Measurements from ENCODE around the gene SPINT3. TPM values are rescaled to one million over a fixed set of nuclear protein-coding genes. Genes with fewer than 3 reads are reported as not detected.
A peak's percentile ranks its signal among the peaks of the same experiment; 100 is the strongest.

The SPINT3 gene, protein sequence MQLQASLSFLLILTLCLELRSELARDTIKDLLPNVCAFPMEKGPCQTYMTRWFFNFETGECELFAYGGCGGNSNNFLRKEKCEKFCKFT
- total RNA-seq (2021; ENCODE audit: unreplicated experiment) (not detected), Bru-seq, nascent RNA (not detected), BruChase-seq, experiment 1, labeled RNA remaining after a 2-hour chase (not detected), BruChase-seq, experiment 2, labeled RNA remaining after a 6-hour chase (not detected)
- not detected for polyA plus RNA-seq (2012; ENCODE audit: insufficient read length)
- long read RNA-seq, result 0 reads

DNA sequence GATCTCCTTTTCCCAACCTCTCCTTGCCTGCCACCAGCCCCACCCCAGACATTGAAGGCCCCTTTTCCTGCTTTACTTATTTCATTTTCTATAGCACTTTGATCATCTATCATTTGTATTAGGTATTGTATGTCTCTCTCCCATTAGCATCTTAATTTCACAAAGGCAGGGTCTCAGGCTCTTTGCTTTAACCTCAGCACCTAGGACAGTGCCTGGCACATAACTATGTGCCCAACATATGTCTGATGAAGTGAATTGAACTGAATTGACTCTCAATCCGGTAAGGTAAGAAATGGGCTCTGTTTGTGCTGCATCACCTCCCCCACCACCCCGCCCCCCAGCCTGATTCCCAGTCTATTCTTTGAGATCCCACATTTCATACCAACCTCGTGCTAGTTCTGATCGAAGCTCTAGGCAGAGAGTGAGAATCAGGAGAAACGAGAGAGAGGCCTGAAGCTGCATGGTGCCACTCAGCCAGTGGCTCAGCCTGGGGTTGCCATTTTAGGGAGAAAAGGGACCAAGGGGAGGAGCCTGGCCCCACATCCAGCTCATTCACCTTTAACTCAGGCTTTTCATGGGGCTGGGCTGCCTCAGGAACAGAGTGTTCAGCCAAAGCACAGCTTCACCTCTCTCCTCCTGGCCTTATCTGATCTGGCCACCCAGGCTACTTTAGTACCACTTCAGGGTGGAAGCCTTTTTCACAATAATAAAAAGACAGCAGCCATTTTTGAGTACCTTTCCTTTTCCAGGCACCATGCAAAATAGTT, at the start of gene SPINT3:
SPINT3 (minus strand) TSS at position 476 of the 767 bp plus-strand sequence; CDS start at position 462, 14 bp downstream.
- H3K4me3 ChIP-seq (ENCODE audit: low read depth in 2 of 2, low read length in 2 of 2), result no peak within 1 kb of the TSS
- H3K4me1 ChIP-seq (ENCODE audit: control insufficient read depth, insufficient read depth, low read length), result no peaks in the 10 kb centered on the region
- ATAC-seq (no peak), DNase-seq (ENCODE audit: low read depth, low spot score) (no peak)
- TF ChIP-seq, protein P1, sequence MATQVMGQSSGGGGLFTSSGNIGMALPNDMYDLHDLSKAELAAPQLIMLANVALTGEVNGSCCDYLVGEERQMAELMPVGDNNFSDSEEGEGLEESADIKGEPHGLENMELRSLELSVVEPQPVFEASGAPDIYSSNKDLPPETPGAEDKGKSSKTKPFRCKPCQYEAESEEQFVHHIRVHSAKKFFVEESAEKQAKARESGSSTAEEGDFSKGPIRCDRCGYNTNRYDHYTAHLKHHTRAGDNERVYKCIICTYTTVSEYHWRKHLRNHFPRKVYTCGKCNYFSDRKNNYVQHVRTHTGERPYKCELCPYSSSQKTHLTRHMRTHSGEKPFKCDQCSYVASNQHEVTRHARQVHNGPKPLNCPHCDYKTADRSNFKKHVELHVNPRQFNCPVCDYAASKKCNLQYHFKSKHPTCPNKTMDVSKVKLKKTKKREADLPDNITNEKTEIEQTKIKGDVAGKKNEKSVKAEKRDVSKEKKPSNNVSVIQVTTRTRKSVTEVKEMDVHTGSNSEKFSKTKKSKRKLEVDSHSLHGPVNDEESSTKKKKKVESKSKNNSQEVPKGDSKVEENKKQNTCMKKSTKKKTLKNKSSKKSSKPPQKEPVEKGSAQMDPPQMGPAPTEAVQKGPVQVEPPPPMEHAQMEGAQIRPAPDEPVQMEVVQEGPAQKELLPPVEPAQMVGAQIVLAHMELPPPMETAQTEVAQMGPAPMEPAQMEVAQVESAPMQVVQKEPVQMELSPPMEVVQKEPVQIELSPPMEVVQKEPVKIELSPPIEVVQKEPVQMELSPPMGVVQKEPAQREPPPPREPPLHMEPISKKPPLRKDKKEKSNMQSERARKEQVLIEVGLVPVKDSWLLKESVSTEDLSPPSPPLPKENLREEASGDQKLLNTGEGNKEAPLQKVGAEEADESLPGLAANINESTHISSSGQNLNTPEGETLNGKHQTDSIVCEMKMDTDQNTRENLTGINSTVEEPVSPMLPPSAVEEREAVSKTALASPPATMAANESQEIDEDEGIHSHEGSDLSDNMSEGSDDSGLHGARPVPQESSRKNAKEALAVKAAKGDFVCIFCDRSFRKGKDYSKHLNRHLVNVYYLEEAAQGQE (IDR thresholded peaks at IDR 0.05; ENCODE audit: insufficient read depth in 1 of 2, low read depth in 2 of 2, low read length in 1 of 2), result peak; percentile 22 to 73; a peak in 3 of 4 replicates
- TF ChIP-seq TCF7L2 (IDR thresholded peaks at IDR 0.05; ENCODE audit: low read depth, low read length), result no peak
- intact Hi-C loops (cut with micrococcal nuclease; ENCODE audit: unreplicated experiment), result no loop called here
- ChIA-PET CTCF (no interaction called here), POLR2A (interaction anchor here (0.6 kb wide), 1 partner anchor 224 kb away, joined by 3 read pairs; no protein-coding TSS in a partner anchor)
- in situ Hi-C loops (cut with HindIII; ENCODE audit: low pct_unique_long_range_greater_than_20kb, low sequenced_read_pairs), result no loop called here
- H3K27me3 ChIP-seq (ENCODE audit: control insufficient read depth, insufficient read depth, low read length), result peaks cover 3% of the 10 kb centered on the region
- no peaks in the 10 kb centered on the region for H3K9me3 ChIP-seq (ENCODE audit: control insufficient read depth, insufficient read depth, low read depth, low read length)
- H3K27ac ChIP-seq (ENCODE audit: low read length), result no peak within 1 kb of the TSS
- no peaks in the 10 kb centered on the region for H3K36me3 ChIP-seq (ENCODE audit: control insufficient read depth, insufficient read depth, low read length)
- no TSS peak for BruUV-seq (replicated peaks)

DNA sequence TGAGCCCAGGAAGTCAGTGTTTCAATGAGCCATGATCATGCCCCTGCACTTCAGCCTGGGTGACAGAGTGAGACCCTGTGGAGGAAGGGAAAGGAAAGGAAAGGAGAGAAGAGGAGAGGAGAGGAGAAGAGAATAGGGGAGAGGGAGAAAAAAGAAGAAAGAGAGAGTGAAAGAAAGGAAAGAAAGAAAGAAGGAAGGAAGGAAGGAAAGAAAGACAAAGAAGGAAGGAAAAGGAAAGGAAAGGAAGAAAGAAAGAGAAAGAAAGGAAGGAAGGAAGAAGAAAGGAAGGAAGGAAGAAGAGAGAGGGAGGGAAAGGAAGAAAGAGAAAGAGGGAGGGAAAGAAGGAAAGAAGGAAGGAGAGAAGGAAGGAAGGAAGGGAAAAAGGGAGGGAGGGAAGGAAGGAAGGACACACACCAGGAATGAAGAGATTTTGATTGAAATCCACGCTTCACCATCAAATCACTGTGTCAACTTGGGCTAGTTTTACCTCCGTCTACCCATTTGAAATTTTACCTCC, 49.4 kb upstream of the SPINT3 start:
- DNase-seq (ENCODE audit: low read depth, low spot score), result no peak
- in situ Hi-C loops (cut with HindIII; ENCODE audit: low pct_unique_long_range_greater_than_20kb, low sequenced_read_pairs), result no loop called here
- no peaks in the 10 kb centered on the region for H3K4me1 ChIP-seq (ENCODE audit: control insufficient read depth, insufficient read depth, low read length)
- no peak overlapping the region for H3K4me3 ChIP-seq (ENCODE audit: low read depth in 2 of 2, low read length in 2 of 2)
- CTCF ChIA-PET, result no interaction called here
- intact Hi-C loops (cut with micrococcal nuclease; ENCODE audit: unreplicated experiment), result no loop called here
- BruUV-seq (replicated peaks), result no TSS peak
- no peaks in the 10 kb centered on the region for H3K36me3 ChIP-seq (ENCODE audit: control insufficient read depth, insufficient read depth, low read length)
- POLR2A ChIA-PET, result no interaction called here
- H3K27ac ChIP-seq (ENCODE audit: low read length), result no peak overlapping the region
- H3K9me3 ChIP-seq (ENCODE audit: control insufficient read depth, insufficient read depth, low read depth, low read length), result no peaks in the 10 kb centered on the region
- H3K27me3 ChIP-seq (ENCODE audit: control insufficient read depth, insufficient read depth, low read length), result peaks cover 20% of the 10 kb centered on the region
- TF ChIP-seq, protein P1 (IDR thresholded peaks at IDR 0.05; ENCODE audit: insufficient read depth in 1 of 2, low read depth in 2 of 2, low read length in 1 of 2), result no peak
- TF ChIP-seq, protein P2, sequence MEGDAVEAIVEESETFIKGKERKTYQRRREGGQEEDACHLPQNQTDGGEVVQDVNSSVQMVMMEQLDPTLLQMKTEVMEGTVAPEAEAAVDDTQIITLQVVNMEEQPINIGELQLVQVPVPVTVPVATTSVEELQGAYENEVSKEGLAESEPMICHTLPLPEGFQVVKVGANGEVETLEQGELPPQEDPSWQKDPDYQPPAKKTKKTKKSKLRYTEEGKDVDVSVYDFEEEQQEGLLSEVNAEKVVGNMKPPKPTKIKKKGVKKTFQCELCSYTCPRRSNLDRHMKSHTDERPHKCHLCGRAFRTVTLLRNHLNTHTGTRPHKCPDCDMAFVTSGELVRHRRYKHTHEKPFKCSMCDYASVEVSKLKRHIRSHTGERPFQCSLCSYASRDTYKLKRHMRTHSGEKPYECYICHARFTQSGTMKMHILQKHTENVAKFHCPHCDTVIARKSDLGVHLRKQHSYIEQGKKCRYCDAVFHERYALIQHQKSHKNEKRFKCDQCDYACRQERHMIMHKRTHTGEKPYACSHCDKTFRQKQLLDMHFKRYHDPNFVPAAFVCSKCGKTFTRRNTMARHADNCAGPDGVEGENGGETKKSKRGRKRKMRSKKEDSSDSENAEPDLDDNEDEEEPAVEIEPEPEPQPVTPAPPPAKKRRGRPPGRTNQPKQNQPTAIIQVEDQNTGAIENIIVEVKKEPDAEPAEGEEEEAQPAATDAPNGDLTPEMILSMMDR (IDR thresholded peaks at IDR 0.05), result no peak
- no peak for TF ChIP-seq POLR2AphosphoS5 (IDR thresholded peaks at IDR 0.05; ENCODE audit: low read depth, low read length)
- TF ChIP-seq TCF7L2 (IDR thresholded peaks at IDR 0.05; ENCODE audit: low read depth, low read length), result no peak
- TF ChIP-seq SIN3A (IDR thresholded peaks at IDR 0.05; ENCODE audit: borderline replicate concordance, insufficient read depth, low read depth, low read length), result no peak
- no peak for ATAC-seq
